Left lung (tissue), 10 donors: ENCODE data around the gene DGKI. TPM values are rescaled to one million over a fixed set of nuclear protein-coding genes. Genes with fewer than 3 reads are reported as not detected.

Experiments
- ATAC-seq: fragments of 200-7000 bp; cut with Tn5 transposase; one replicate; pipeline ENCODE4 v1.9.1; 2020; ENCODE audit warnings: moderate library complexity
- DNase-seq, 4 donors: peaks; one replicate each; pipeline ENCODE4 v3.0.0-alpha.2; 2013 to 2020
- H3K27ac ChIP-seq, 2 donors: fragments of 200-600 bp; sonication (generic) in 1 of 2; one replicate each; pipeline versions ENCODE4 v1.5.0 to v1.8.0; 2020 to 2021
- H3K27me3 ChIP-seq, 2 donors: fragments of 200-600 bp; sonication (generic) in 1 of 2; one replicate each; pipeline versions ENCODE4 v1.5.0 to v1.8.0; 2020 to 2021
- H3K36me3 ChIP-seq, 2 donors: fragments of 200-600 bp; sonication (generic) in 1 of 2; one replicate each; pipeline versions ENCODE4 v1.5.0 to v1.8.0; 2020 to 2021
- H3K4me1 ChIP-seq, 2 donors: fragments of 200-600 bp; one replicate each; pipeline ENCODE4 v1.8.0; 2021
- H3K4me3 ChIP-seq, 2 donors: fragments of 200-600 bp; sonication (generic) in 1 of 2; one replicate each; pipeline versions ENCODE4 v1.5.0 to v1.8.0; 2020 to 2021; ENCODE audit warnings: mild to moderate bottlenecking in 1 of 2
- H3K9me3 ChIP-seq, 2 donors: fragments of 200-600 bp; sonication (generic) in 1 of 2; one replicate each; pipeline versions ENCODE4 v1.5.0 to v1.8.0; 2020 to 2021
- CTCF ChIP-seq, 2 donors: fragments of 200-600 bp; sonication (generic) in 1 of 2; IDR thresholded peaks; one replicate each; pipeline versions ENCODE4 v1.5.0 to v1.8.0; 2021; ENCODE audit warnings: antibody characterized with exemption in 2 of 2
- intact Hi-C, 2 donors: fragments of 100-400 bp; cut with DNase I; formaldehyde crosslinking; loops; one replicate each; pipeline versions ENCODE4 v1.11.2 to v1.14.2; 2022
- polyA plus RNA-seq, 6 donors: library from polyadenylated mRNA; unstranded; fragments of 120-200 nt; gene quantifications; one replicate each; pipeline ENCODE4 v1.2.1, GENCODE V29; 2013; ENCODE audit not compliant: insufficient read length in 6 of 6
- total RNA-seq, 2 donors: library from RNA; stranded (reverse); fragmentation: NEBNext Ultra II Directional; extraction: Animal tissue kit (Norgen Biotek cat#: 25700); gene quantifications; one replicate each; pipeline ENCODE4 v1.2.1, GENCODE V29; 2021
- donor health status: DM: no; HTN: yes; CAD: no.
- donor health status: DM: no; HTN: no; CAD: no.

Gene DGKI
- total and polyA plus RNA-seq, 8 donors, result 0.34 to 1.4 (median 0.50) TPM

- H3K4me3 ChIP-seq, result no peak overlapping the region
- DNase-seq, result no peak
- no peaks in the 10 kb centered on the region for H3K36me3 ChIP-seq
- H3K4me1 ChIP-seq, result no peaks in the 10 kb centered on the region
- no peak overlapping the region for H3K27ac ChIP-seq
- intact Hi-C loops, result no loop called here
- no peak for ATAC-seq
- H3K9me3 ChIP-seq, result no peaks in the 10 kb centered on the region
- TF ChIP-seq CTCF (IDR thresholded peaks at IDR 0.05), result no peak
- no peaks in the 10 kb centered on the region for H3K27me3 ChIP-seq
Observed at GRCh38 chr7:137413901-137414300, 432.9 kb downstream of the DGKI start.

- Histone ChIP-seq H3K4me1 (no peaks in the 10 kb centered on the region), H3K27me3 (no peaks in the 10 kb centered on the region), H3K36me3 (no peaks in the 10 kb centered on the region), H3K9me3 (no peaks in the 10 kb centered on the region), H3K27ac (no peak overlapping the region), H3K4me3 (no peak overlapping the region)
- ATAC-seq (no peak), DNase-seq (no peak)
- no peak for TF ChIP-seq CTCF (IDR thresholded peaks at IDR 0.05)
- intact Hi-C loops, result no loop called here
Observed at GRCh38 chr7:137411446-137411845, 435.3 kb downstream of the DGKI start.

GRCh38 chr7:137408126-137408525 is 438.6 kb downstream of the DGKI start:
- H3K4me1 ChIP-seq, result no peaks in the 10 kb centered on the region
- intact Hi-C loops, result no loop called here
- ATAC-seq, result no peak

GRCh38 chr7:137407078-137407477 is 439.7 kb downstream of the DGKI start:
- no peak overlapping the region for H3K27ac ChIP-seq
- H3K4me1 ChIP-seq, result no peaks in the 10 kb centered on the region
- H3K9me3 ChIP-seq, result no peaks in the 10 kb centered on the region
- DNase-seq (no peak), ATAC-seq (no peak)
- no peaks in the 10 kb centered on the region for H3K27me3 ChIP-seq
- TF ChIP-seq CTCF (IDR thresholded peaks at IDR 0.05), result no peak
- no peak overlapping the region for H3K4me3 ChIP-seq
- H3K36me3 ChIP-seq, result no peaks in the 10 kb centered on the region
- intact Hi-C loops, result no loop called here

More at GRCh38 chr7:137408126-137408525, 438.6 kb downstream of the DGKI start:
- no peak overlapping the region for H3K27ac ChIP-seq
- H3K4me3 ChIP-seq, result no peak overlapping the region
- no peaks in the 10 kb centered on the region for H3K27me3 ChIP-seq
- TF ChIP-seq CTCF (IDR thresholded peaks at IDR 0.05), result no peak
- DNase-seq, result no peak
- no peaks in the 10 kb centered on the region for H3K9me3 ChIP-seq
- H3K36me3 ChIP-seq, result no peaks in the 10 kb centered on the region

DNA sequence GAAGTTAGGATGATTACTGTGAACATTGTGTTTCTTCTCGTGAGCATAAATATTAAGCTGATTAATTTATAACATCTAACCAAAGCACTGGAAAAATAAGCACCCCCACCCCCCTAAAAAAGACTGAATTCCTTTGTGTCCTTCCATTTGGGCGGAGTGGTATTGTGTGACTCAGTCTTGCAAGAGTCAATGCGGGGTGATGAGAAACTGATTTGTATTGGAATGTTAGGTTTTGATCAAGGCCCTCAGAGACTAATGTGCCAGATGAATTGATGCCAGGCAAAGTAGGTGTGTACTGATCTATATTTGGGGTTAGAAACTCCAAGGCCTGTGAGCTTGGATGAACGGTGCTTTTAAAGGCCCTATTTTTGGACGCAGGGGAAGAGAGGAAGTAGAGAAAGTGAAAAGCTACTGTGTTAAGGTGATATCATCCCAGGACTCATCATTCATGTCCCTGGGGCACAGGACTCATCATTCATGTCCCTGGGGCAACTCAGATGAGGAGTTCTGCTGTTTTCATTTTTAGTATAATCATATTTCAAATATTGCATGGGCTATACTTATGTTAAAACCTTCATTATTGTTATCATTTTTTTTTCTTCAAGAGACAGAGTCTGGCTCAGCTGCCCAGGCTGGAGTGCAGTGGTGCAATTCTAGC is 442.0 kb downstream of the DGKI start:
- Histone ChIP-seq H3K9me3 (no peaks in the 10 kb centered on the region), H3K4me3 (no peak overlapping the region), H3K4me1 (no peaks in the 10 kb centered on the region), H3K36me3 (no peaks in the 10 kb centered on the region), H3K27me3 (no peaks in the 10 kb centered on the region), H3K27ac (no peak overlapping the region)
- TF ChIP-seq CTCF (IDR thresholded peaks at IDR 0.05), result no peak
- intact Hi-C loops, result no loop called here
- ATAC-seq, result no peak
- no peak for DNase-seq
